ENCODE measurements around the gene BMPER. TPM values are rescaled to one million over a fixed set of nuclear protein-coding genes. Genes with fewer than 3 reads are reported as not detected.

The BMPER gene
- total RNA-seq, 2 experiments from 2014 or later: not detected

DNA sequence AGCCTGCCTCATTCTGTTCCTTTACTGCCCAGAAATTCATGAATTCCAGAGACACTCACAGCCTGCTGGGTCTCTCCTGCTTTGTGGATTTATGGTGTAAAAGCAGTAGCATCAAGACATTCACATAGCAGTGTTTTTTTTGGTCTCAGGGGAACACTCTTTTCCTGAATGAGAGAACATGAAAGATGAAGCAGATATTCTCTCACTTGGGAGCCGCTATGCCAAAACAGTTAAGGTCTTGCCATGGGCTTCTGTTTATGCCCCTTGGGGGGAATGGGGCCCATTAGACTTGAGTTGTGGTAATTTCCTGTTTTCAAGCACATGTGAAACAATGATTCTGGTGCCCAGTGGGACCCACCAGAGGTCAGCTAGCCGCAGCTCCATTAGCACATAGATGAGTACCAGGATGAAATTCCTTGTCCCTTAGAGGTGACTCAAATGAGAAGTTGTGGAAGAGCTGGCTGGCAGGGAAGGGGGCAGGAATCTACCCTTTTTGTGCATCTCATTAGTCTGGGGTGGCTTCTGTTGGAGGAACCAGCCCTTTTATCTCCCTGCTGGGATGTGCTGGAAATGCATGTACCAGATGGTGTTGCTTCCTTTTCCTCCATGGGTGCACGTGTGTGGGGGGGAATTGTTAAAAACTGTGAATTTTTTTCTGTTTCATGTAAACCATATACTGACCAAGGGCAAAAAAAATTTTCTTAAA lies 13.3 kb downstream of the BMPER start:
- Histone ChIP-seq H3K27ac (ENCODE audit: low read depth in 1 of 2, low read length in 2 of 2) (no peak overlapping the region), H3K4me1 (ENCODE audit: insufficient read depth, low read length) (no peaks in the 10 kb centered on the region), H3K9me3 (ENCODE audit: control insufficient read depth in 1 of 2, insufficient read depth in 1 of 2, low read length in 2 of 2) (no peaks in the 10 kb centered on the region), H3K4me3 (ENCODE audit: low read length) (no peak overlapping the region), H3K36me3 (ENCODE audit: insufficient read depth, low read length) (no peaks in the 10 kb centered on the region), H3K27me3 (ENCODE audit: control insufficient read depth in 1 of 2, insufficient read depth in 2 of 2, low read length in 2 of 2) (no peaks in the 10 kb centered on the region)
- Mint-ChIP-seq H3K4me3 (no peak overlapping the region), H3K36me3 (ENCODE audit: low read depth) (no peaks in the 10 kb centered on the region), H3K4me1 (ENCODE audit: low read depth) (no peaks in the 10 kb centered on the region), H3K27me3 (peaks cover 12% of the 10 kb centered on the region), H3K9me3 (no peaks in the 10 kb centered on the region), H3K27ac (no peak overlapping the region)
- CTCF ChIA-PET: interaction anchor here (1.6 kb wide), 1 partner anchor 14 kb away, joined by 3 read pairs; no protein-coding TSS in a partner anchor
- intact Hi-C loops (cut with DNase I, micrococcal nuclease): no loop called here
- TF ChIP-seq, protein P1, sequence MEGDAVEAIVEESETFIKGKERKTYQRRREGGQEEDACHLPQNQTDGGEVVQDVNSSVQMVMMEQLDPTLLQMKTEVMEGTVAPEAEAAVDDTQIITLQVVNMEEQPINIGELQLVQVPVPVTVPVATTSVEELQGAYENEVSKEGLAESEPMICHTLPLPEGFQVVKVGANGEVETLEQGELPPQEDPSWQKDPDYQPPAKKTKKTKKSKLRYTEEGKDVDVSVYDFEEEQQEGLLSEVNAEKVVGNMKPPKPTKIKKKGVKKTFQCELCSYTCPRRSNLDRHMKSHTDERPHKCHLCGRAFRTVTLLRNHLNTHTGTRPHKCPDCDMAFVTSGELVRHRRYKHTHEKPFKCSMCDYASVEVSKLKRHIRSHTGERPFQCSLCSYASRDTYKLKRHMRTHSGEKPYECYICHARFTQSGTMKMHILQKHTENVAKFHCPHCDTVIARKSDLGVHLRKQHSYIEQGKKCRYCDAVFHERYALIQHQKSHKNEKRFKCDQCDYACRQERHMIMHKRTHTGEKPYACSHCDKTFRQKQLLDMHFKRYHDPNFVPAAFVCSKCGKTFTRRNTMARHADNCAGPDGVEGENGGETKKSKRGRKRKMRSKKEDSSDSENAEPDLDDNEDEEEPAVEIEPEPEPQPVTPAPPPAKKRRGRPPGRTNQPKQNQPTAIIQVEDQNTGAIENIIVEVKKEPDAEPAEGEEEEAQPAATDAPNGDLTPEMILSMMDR (IDR thresholded peaks at IDR 0.05): no peak
- no peak for ATAC-seq (ENCODE audit: poor library complexity)
- no peak for DNase-seq
- POLR2A ChIA-PET: no interaction called here

DNA sequence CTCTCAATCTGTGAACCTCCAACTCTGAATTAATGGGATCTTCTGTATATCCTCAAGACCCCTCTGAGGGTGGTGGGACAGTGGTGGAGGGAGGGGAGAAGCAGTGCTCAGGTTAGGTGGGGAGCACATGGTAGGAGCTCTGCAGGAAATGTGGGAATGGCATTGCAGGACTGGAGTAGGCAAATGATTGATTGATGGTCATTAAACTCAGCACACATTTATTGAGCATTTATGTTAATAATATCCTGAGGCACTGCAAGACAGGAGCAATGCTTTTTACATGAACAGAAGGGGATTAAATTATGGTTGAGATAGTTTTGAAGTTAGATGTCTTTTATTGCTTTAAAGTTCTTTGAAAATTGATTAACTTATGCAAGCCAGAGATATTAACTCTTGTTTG lies 14.1 kb downstream of the BMPER start:
- Histone ChIP-seq H3K9me3 (ENCODE audit: control insufficient read depth in 1 of 2, insufficient read depth in 1 of 2, low read length in 2 of 2) (no peaks in the 10 kb centered on the region), H3K4me1 (ENCODE audit: insufficient read depth, low read length) (no peaks in the 10 kb centered on the region), H3K4me3 (ENCODE audit: low read length) (no peak overlapping the region), H3K27ac (ENCODE audit: low read depth in 1 of 2, low read length in 2 of 2) (no peak overlapping the region), H3K36me3 (ENCODE audit: insufficient read depth, low read length) (no peaks in the 10 kb centered on the region), H3K27me3 (ENCODE audit: control insufficient read depth in 1 of 2, insufficient read depth in 2 of 2, low read length in 2 of 2) (no peaks in the 10 kb centered on the region)
- TF ChIP-seq, protein P1 (IDR thresholded peaks at IDR 0.05): no peak
- ATAC-seq (ENCODE audit: poor library complexity): no peak
- no peak overlapping the region for H3K27ac Mint-ChIP-seq
- intact Hi-C loops (cut with DNase I, micrococcal nuclease): no loop called here
- H3K4me3 Mint-ChIP-seq: no peak overlapping the region
- peaks cover 18% of the 10 kb centered on the region for H3K27me3 Mint-ChIP-seq
- no peaks in the 10 kb centered on the region for H3K4me1 Mint-ChIP-seq (ENCODE audit: low read depth)
- no peaks in the 10 kb centered on the region for H3K9me3 Mint-ChIP-seq
- ChIA-PET POLR2A (no interaction called here), CTCF (no interaction called here)
- no peak for DNase-seq
- no peaks in the 10 kb centered on the region for H3K36me3 Mint-ChIP-seq (ENCODE audit: low read depth)

DNA sequence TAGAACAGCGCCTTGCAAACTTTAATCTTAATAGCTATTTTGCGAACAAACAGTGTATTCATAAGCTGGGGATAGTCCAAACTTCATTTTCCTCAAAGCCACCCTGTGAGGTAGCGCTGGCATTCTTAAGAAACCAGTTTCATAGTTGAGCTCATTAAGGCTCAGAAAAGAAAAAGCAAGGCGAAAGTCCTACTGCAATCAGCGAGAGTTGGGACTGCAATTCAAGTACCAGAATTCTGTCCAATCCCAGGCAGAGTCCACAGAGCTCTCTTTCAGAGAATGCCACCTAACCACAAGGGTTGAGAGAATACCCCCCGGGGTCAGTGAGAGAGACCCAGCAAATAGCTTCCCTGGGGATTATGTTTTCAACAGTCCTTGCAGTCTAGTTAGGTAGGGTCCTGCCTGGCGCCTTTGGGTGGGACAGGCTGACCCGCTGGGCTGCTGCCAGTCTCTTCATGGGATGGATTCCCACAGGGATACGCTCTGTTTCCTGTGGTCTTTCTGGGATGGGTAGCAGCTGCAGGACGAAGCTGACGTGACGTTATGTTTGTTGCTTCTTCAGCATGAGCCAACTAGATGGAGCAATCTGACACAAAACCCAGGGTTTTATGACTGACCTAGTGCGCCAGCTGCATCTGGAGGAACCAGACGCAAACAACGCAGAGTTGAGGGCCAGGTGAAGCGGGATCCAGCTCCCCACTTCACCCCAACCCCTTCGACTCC lies 16.0 kb downstream of the BMPER start:
- TF ChIP-seq, protein P1 (IDR thresholded peaks at IDR 0.05): no peak
- Mint-ChIP-seq H3K4me3 (no peak overlapping the region), H3K9me3 (no peaks in the 10 kb centered on the region), H3K36me3 (ENCODE audit: low read depth) (no peaks in the 10 kb centered on the region), H3K27ac (no peak overlapping the region), H3K4me1 (ENCODE audit: low read depth) (no peaks in the 10 kb centered on the region), H3K27me3 (peaks cover 16% of the 10 kb centered on the region)
- ChIA-PET POLR2A (no interaction called here), CTCF (interaction anchor here (1.2 kb wide), 1 partner anchor 11 kb away, joined by 5 read pairs; no protein-coding TSS in a partner anchor)
- intact Hi-C loops (cut with DNase I, micrococcal nuclease): no loop called here
- H3K27me3 ChIP-seq (ENCODE audit: control insufficient read depth in 1 of 2, insufficient read depth in 2 of 2, low read length in 2 of 2): no peaks in the 10 kb centered on the region
- H3K36me3 ChIP-seq (ENCODE audit: insufficient read depth, low read length): no peaks in the 10 kb centered on the region
- H3K4me3 ChIP-seq (ENCODE audit: low read length): no peak overlapping the region
- H3K4me1 ChIP-seq (ENCODE audit: insufficient read depth, low read length): no peaks in the 10 kb centered on the region
- ATAC-seq (ENCODE audit: poor library complexity): no peak
- DNase-seq: no peak
- no peaks in the 10 kb centered on the region for H3K9me3 ChIP-seq (ENCODE audit: control insufficient read depth in 1 of 2, insufficient read depth in 1 of 2, low read length in 2 of 2)
- no peak overlapping the region for H3K27ac ChIP-seq (ENCODE audit: low read depth in 1 of 2, low read length in 2 of 2)
